GM12864 (cell line): Measurements from ENCODE around the gene PARP1.

Source experiments
- DNase-seq: peaks from one replicate; pipeline ENCODE4 v3.0.0-alpha.2; 2011; ENCODE audit warnings: low read depth
- H3K4me3 ChIP-seq: 2 replicates; pipeline ENCODE4 v1.5.1; 2011; ENCODE audit warnings: mild to moderate bottlenecking, low read depth, low read length, control low read depth
- TF ChIP-seq, protein P1 (sequence below): IDR thresholded peaks from 2 replicates; pipeline ENCODE4 v1.5.1; 2011; ENCODE audit warnings: low read depth, mild to moderate bottlenecking, moderate library complexity, low read length, control low read depth, inconsistent platforms; ENCODE audit errors: missing control alignments

Gene PARP1

GRCh38 chr1:226362361-226362760 is 45.5 kb downstream of the PARP1 start:
- TF ChIP-seq, protein P1, sequence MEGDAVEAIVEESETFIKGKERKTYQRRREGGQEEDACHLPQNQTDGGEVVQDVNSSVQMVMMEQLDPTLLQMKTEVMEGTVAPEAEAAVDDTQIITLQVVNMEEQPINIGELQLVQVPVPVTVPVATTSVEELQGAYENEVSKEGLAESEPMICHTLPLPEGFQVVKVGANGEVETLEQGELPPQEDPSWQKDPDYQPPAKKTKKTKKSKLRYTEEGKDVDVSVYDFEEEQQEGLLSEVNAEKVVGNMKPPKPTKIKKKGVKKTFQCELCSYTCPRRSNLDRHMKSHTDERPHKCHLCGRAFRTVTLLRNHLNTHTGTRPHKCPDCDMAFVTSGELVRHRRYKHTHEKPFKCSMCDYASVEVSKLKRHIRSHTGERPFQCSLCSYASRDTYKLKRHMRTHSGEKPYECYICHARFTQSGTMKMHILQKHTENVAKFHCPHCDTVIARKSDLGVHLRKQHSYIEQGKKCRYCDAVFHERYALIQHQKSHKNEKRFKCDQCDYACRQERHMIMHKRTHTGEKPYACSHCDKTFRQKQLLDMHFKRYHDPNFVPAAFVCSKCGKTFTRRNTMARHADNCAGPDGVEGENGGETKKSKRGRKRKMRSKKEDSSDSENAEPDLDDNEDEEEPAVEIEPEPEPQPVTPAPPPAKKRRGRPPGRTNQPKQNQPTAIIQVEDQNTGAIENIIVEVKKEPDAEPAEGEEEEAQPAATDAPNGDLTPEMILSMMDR = no peak
- no peak overlapping the region for H3K4me3 ChIP-seq
- no peak for DNase-seq

GRCh38 chr1:226360106-226360746 is 47.7 kb downstream of the PARP1 start:
- H3K4me3 ChIP-seq = no peak overlapping the region
- TF ChIP-seq, protein P1 = no peak
- no peak for DNase-seq

DNA sequence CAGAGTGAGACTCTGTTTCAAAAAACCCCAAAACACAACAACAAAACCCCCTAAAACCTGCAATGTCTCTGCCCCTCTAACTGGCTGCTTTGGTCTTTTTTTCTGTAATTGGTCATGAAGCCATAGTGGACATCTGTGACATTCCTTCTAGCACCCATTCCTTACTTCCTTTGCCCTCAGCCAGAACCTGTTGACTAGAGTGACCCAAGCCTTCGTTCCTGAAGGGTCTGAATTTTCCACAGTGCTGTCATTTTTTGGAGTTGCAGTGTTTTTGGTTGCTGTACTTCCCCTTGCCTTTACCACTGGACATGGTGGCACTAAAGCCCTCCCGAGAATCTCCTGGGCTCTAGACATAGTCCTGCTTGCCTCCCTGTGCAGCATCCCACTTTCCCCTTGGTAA is 50.5 kb downstream of the PARP1 start:
- H3K4me3 ChIP-seq = no peak overlapping the region
- TF ChIP-seq, protein P1 = no peak
- DNase-seq = no peak

GRCh38 chr1:226355669-226356551 is 52.0 kb downstream of the PARP1 start:
- TF ChIP-seq, protein P1 = no peak
- H3K4me3 ChIP-seq = no peak overlapping the region
- no peak for DNase-seq

DNA sequence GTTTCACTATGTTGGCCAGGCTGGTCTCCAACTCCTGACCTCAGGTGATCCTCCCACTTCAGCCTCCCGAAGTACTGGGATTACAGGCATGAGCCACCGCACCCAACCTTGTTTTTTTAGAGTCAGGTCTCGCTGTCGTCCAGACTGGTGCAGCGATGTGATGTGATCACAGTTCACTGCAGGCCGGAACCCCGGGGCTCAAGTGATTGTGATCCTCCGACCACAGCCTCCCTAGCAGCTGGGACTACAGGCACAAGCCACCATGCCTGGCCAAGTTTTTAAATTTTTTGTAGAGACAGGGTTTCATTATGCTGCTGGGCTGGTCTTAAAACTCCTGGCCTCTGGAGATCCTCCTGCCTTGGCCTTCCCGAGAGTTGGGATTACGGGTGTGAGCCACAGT is 52.9 kb downstream of the PARP1 start:
- no peak overlapping the region for H3K4me3 ChIP-seq
- TF ChIP-seq, protein P1 = no peak
- DNase-seq = no peak

GRCh38 chr1:226353698-226354525 is 54.0 kb downstream of the PARP1 start:
- no peak overlapping the region for H3K4me3 ChIP-seq
- TF ChIP-seq, protein P1 = no peak
- no peak for DNase-seq
